Measurements from ENCODE around the gene ERG. TPM values are rescaled to one million over a fixed set of nuclear protein-coding genes. Genes with fewer than 3 reads are reported as not detected.

Gene ERG
- total and polyA plus RNA-seq, 4 donors, result 3.3 to 6.0 (median 4.1) TPM

- TF ChIP-seq, protein P1, sequence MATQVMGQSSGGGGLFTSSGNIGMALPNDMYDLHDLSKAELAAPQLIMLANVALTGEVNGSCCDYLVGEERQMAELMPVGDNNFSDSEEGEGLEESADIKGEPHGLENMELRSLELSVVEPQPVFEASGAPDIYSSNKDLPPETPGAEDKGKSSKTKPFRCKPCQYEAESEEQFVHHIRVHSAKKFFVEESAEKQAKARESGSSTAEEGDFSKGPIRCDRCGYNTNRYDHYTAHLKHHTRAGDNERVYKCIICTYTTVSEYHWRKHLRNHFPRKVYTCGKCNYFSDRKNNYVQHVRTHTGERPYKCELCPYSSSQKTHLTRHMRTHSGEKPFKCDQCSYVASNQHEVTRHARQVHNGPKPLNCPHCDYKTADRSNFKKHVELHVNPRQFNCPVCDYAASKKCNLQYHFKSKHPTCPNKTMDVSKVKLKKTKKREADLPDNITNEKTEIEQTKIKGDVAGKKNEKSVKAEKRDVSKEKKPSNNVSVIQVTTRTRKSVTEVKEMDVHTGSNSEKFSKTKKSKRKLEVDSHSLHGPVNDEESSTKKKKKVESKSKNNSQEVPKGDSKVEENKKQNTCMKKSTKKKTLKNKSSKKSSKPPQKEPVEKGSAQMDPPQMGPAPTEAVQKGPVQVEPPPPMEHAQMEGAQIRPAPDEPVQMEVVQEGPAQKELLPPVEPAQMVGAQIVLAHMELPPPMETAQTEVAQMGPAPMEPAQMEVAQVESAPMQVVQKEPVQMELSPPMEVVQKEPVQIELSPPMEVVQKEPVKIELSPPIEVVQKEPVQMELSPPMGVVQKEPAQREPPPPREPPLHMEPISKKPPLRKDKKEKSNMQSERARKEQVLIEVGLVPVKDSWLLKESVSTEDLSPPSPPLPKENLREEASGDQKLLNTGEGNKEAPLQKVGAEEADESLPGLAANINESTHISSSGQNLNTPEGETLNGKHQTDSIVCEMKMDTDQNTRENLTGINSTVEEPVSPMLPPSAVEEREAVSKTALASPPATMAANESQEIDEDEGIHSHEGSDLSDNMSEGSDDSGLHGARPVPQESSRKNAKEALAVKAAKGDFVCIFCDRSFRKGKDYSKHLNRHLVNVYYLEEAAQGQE (IDR thresholded peaks at IDR 0.05), result no peak
- TF ChIP-seq YY1 (IDR thresholded peaks at IDR 0.05), result no peak
- TF ChIP-seq, protein P2, sequence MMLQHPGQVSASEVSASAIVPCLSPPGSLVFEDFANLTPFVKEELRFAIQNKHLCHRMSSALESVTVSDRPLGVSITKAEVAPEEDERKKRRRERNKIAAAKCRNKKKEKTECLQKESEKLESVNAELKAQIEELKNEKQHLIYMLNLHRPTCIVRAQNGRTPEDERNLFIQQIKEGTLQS (IDR thresholded peaks at IDR 0.05), result no peak
- no peak for TF ChIP-seq FOXA2 (IDR thresholded peaks at IDR 0.05)
These were observed 102.7 kb downstream of the ERG start (continued) for GRCh38 chr21:38395581-38395980.

GRCh38 chr21:38392661-38393060 is 105.6 kb downstream of the ERG start:
- Histone ChIP-seq H3K36me3 (ENCODE audit: control insufficient read depth in 4 of 4, insufficient read depth in 3 of 4, low read depth in 1 of 4, low read length in 3 of 4) (no peaks in the 10 kb centered on the region), H3K4me3 (ENCODE audit: low read depth in 1 of 3, low read length in 3 of 3) (no peak overlapping the region), H3K4me1 (ENCODE audit: control insufficient read depth in 4 of 4, insufficient read depth in 4 of 4, low read length in 3 of 4) (no peaks in the 10 kb centered on the region), H3K27ac (ENCODE audit: low read depth in 1 of 2, low read length in 2 of 2) (no peak overlapping the region), H3K9ac (ENCODE audit: low read depth in 1 of 2, low read length in 2 of 2) (no peak overlapping the region), H3K27me3 (ENCODE audit: control insufficient read depth in 4 of 4, insufficient read depth in 4 of 4, low read length in 3 of 4) (no peaks in the 10 kb centered on the region), H3K9me3 (ENCODE audit: control insufficient read depth in 4 of 4, low read length in 3 of 4) (no peaks in the 10 kb centered on the region)
- no peak for DNase-seq (ENCODE audit: low spot score)
- 88% methylated on average over 1 of the region's 1 CpG for WGBS
- TF ChIP-seq GABPA (IDR thresholded peaks at IDR 0.05 in 1 of 2, conservative IDR thresholded peaks at IDR 0.05 in 1 of 2), result no peak
- no peak for TF ChIP-seq TAF1 (conservative IDR thresholded peaks at IDR 0.05)
- no peak for TF ChIP-seq EGR1 (IDR thresholded peaks at IDR 0.05; ENCODE audit: low read depth in 2 of 2)
- no peak for TF ChIP-seq YY1 (IDR thresholded peaks at IDR 0.05)
- TF ChIP-seq, protein P1 (IDR thresholded peaks at IDR 0.05), result no peak
- no peak for TF ChIP-seq HNF4A (conservative IDR thresholded peaks at IDR 0.05)
- TF ChIP-seq RAD21 (IDR thresholded peaks at IDR 0.05), result no peak
- no peak for TF ChIP-seq FOXA2 (IDR thresholded peaks at IDR 0.05)
- no peak for TF ChIP-seq JUND (IDR thresholded peaks at IDR 0.05)
- no peak for TF ChIP-seq RXRA (IDR thresholded peaks at IDR 0.05)
- TF ChIP-seq HNF4G (IDR thresholded peaks at IDR 0.05), result no peak
- TF ChIP-seq SP1 (IDR thresholded peaks at IDR 0.05), result no peak
- no peak for TF ChIP-seq NR2F2 (IDR thresholded peaks at IDR 0.05)
- TF ChIP-seq FOXA1 (IDR thresholded peaks at IDR 0.05), result no peak
- TF ChIP-seq, protein P3, sequence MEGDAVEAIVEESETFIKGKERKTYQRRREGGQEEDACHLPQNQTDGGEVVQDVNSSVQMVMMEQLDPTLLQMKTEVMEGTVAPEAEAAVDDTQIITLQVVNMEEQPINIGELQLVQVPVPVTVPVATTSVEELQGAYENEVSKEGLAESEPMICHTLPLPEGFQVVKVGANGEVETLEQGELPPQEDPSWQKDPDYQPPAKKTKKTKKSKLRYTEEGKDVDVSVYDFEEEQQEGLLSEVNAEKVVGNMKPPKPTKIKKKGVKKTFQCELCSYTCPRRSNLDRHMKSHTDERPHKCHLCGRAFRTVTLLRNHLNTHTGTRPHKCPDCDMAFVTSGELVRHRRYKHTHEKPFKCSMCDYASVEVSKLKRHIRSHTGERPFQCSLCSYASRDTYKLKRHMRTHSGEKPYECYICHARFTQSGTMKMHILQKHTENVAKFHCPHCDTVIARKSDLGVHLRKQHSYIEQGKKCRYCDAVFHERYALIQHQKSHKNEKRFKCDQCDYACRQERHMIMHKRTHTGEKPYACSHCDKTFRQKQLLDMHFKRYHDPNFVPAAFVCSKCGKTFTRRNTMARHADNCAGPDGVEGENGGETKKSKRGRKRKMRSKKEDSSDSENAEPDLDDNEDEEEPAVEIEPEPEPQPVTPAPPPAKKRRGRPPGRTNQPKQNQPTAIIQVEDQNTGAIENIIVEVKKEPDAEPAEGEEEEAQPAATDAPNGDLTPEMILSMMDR (IDR thresholded peaks at IDR 0.05; ENCODE audit: low read depth, low read length, missing input control), result no peak
